ENCODE data around the gene MTG2. TPM values are rescaled to one million over a fixed set of nuclear protein-coding genes. Genes with fewer than 3 reads are reported as not detected.

MTG2 gene
- total RNA-seq, 1 experiment from 2014 or later, result 110 TPM

DNA sequence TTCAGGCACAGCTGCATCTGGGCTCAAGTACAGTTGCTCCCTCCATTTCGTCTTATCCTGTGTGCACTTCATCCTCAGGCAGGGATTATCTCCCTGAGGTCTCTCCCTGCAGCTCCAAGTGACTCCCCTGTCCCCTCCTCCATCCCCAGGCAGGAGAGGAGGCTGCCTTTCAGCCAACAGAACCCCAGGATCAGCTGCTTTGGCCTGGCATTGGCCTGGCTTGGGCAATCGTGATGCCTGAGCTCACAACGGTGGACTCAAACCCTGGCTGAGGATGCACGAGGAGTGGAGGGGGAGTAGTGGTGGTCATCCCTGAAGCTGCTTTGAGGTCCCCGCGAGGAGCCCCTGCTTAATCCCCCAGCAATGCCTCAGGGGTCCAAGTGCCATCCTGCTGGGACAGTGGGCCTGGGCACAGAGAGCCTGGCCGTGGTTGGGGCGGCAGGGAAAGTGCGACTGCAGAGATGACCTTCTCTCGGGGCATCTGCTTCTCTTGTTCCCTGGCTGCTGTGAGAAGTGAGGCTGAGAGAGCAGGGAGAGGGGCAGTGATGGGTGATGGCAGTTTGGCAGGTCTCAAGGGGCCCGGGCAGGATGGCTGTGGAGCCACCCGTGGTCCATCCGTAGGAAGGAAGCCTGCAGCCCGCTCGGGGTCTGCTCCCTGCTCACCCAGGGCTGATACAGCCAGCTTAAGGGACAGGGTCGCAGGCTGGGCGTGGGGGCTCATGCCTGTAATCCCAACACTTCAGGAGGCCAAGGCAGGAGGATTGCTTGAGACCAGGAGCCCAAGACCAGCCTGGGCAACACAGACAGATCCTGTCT lies 43.2 kb downstream of the MTG2 start:
- Histone ChIP-seq H3K4me1 (peaks cover 5% of the 10 kb centered on the region), H3K36me3 (ENCODE audit: control insufficient read depth, insufficient read depth, low read length) (no peaks in the 10 kb centered on the region), H3K27me3 (replicated peaks; ENCODE audit: control insufficient read depth, insufficient read depth, low read length) (peaks cover 20% of the 10 kb centered on the region), H3K9me3 (peaks cover 4% of the 10 kb centered on the region; the same call in 1 of the 2 replicates), H3K4me3 (ENCODE audit: low read depth, low read length) (no peak overlapping the region)
- ChIA-PET CTCF (no interaction called here), POLR2A (interaction anchor here (0.6 kb wide), 1 partner anchor 160 kb away, joined by 3 read pairs; no protein-coding TSS in a partner anchor)
- H3K9me3 Mint-ChIP-seq (ENCODE audit: unreplicated experiment), result no peaks in the 10 kb centered on the region
- no peaks in the 10 kb centered on the region for H3K4me1 Mint-ChIP-seq (ENCODE audit: low read depth, unreplicated experiment)
- TF ChIP-seq, protein P1, sequence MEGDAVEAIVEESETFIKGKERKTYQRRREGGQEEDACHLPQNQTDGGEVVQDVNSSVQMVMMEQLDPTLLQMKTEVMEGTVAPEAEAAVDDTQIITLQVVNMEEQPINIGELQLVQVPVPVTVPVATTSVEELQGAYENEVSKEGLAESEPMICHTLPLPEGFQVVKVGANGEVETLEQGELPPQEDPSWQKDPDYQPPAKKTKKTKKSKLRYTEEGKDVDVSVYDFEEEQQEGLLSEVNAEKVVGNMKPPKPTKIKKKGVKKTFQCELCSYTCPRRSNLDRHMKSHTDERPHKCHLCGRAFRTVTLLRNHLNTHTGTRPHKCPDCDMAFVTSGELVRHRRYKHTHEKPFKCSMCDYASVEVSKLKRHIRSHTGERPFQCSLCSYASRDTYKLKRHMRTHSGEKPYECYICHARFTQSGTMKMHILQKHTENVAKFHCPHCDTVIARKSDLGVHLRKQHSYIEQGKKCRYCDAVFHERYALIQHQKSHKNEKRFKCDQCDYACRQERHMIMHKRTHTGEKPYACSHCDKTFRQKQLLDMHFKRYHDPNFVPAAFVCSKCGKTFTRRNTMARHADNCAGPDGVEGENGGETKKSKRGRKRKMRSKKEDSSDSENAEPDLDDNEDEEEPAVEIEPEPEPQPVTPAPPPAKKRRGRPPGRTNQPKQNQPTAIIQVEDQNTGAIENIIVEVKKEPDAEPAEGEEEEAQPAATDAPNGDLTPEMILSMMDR (IDR thresholded peaks at IDR 0.05; ENCODE audit: insufficient read depth in 1 of 2, low read depth in 1 of 2, low read length in 1 of 2, severe bottlenecking in 1 of 2, unreplicated experiment in 1 of 2), result no peak
- no TSS peak for BruUV-seq (replicated peaks)
- no peak overlapping the region for H3K4me3 Mint-ChIP-seq (ENCODE audit: unreplicated experiment)
- no peaks in the 10 kb centered on the region for H3K36me3 Mint-ChIP-seq (ENCODE audit: insufficient read depth, unreplicated experiment)
- no peak overlapping the region for H3K27ac Mint-ChIP-seq (ENCODE audit: unreplicated experiment)
- H3K27me3 Mint-ChIP-seq (ENCODE audit: insufficient read depth, unreplicated experiment), result peaks cover 30% of the 10 kb centered on the region
- intact Hi-C loops (cut with micrococcal nuclease; ENCODE audit: unreplicated experiment), result no loop called here
- no peak for DNase-seq

DNA sequence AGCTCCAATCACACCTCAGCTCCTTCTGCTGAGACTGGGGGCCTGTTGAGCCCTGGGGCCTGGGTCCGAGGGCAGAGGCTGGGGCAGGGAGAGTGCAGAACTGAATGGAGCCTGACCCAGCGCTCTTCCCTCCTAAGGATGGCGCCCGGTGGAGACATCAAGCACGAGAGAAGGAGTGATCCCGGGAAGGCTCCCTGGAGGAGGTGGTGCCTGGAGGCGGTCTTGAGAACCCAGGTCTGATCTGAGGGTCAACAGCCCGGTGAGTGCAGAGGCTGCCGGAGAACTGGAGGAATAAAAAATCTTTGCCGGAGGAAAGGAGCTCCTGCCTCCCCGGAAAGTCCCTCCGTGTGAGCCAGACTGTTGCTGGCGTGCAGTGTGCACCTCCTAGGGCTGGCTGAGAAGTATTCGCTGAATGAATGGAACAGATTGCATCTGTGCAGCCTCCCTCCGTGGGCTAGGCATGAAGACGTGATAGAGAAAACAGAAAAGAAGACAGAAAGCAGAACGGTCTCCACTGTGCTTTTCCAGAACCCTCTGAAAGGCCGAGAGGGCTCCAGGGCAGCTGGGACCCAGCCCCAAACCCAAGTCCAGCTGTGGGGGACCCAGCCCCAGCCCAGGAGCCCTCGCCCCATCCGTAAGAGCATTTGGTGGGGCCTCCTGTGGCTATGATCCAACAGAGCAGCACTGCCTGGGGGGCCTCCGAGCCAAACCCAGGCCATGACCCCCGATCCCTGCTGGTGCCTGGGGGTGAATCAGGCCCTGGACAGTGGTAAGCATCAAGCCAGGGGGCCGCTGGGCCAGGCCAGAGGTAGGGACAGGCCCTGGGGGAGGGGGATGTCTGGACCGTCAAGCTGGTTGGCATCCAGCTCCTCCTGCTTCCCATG lies 44.1 kb downstream of the MTG2 start:
- H3K36me3 ChIP-seq (ENCODE audit: control insufficient read depth, insufficient read depth, low read length), result no peaks in the 10 kb centered on the region
- peaks cover 14% of the 10 kb centered on the region for H3K27me3 ChIP-seq (replicated peaks; ENCODE audit: control insufficient read depth, insufficient read depth, low read length)
- H3K36me3 Mint-ChIP-seq (ENCODE audit: insufficient read depth, unreplicated experiment), result no peaks in the 10 kb centered on the region
- intact Hi-C loops (cut with micrococcal nuclease; ENCODE audit: unreplicated experiment), result no loop called here
- H3K9me3 Mint-ChIP-seq (ENCODE audit: unreplicated experiment), result no peaks in the 10 kb centered on the region
- no peaks in the 10 kb centered on the region for H3K4me1 Mint-ChIP-seq (ENCODE audit: low read depth, unreplicated experiment)
- DNase-seq, result no peak
- TF ChIP-seq, protein P1 (IDR thresholded peaks at IDR 0.05; ENCODE audit: insufficient read depth in 1 of 2, low read depth in 1 of 2, low read length in 1 of 2, severe bottlenecking in 1 of 2, unreplicated experiment in 1 of 2), result no peak
- no TSS peak for BruUV-seq (replicated peaks)
- H3K27me3 Mint-ChIP-seq (ENCODE audit: insufficient read depth, unreplicated experiment), result peaks cover 24% of the 10 kb centered on the region
- ChIA-PET POLR2A (no interaction called here), CTCF (no interaction called here)
- no peak overlapping the region for H3K27ac Mint-ChIP-seq (ENCODE audit: unreplicated experiment)
- no peak overlapping the region for H3K4me3 ChIP-seq (ENCODE audit: low read depth, low read length)
- H3K4me1 ChIP-seq, result no peaks in the 10 kb centered on the region
- H3K4me3 Mint-ChIP-seq (ENCODE audit: unreplicated experiment), result no peak overlapping the region
- peaks cover 4% of the 10 kb centered on the region; the same call in 1 of the 2 replicates for H3K9me3 ChIP-seq

DNA sequence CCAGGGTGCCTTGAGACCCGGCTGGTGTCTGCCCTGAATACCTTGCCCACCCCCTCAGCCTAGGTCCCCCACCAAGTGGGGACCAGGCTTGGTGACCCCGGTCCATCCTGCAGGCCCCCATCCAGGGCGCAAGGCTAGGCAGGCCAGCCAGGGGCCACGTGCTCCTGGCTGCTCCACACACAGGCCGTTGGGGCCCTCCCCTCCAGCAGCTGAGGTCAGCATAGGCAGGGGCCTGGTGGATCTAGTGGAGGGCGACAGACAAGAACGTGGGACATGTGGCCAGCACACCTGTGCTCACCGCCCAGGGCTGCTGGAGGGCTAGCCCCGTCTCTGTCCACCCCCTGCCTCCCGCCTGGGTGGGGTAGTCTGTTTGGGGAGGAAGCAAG lies 44.8 kb downstream of the MTG2 start:
- Mint-ChIP-seq H3K27ac (ENCODE audit: unreplicated experiment) (no peak overlapping the region), H3K36me3 (ENCODE audit: insufficient read depth, unreplicated experiment) (no peaks in the 10 kb centered on the region), H3K4me3 (ENCODE audit: unreplicated experiment) (no peak overlapping the region), H3K9me3 (ENCODE audit: unreplicated experiment) (no peaks in the 10 kb centered on the region), H3K4me1 (ENCODE audit: low read depth, unreplicated experiment) (no peaks in the 10 kb centered on the region), H3K27me3 (ENCODE audit: insufficient read depth, unreplicated experiment) (peaks cover 21% of the 10 kb centered on the region)
- no peak overlapping the region for H3K4me3 ChIP-seq (ENCODE audit: low read depth, low read length)
- no peak for DNase-seq
- intact Hi-C loops (cut with micrococcal nuclease; ENCODE audit: unreplicated experiment), result no loop called here
- BruUV-seq (replicated peaks), result no TSS peak
- CTCF ChIA-PET, result no interaction called here
- no peaks in the 10 kb centered on the region for H3K4me1 ChIP-seq
- H3K36me3 ChIP-seq (ENCODE audit: control insufficient read depth, insufficient read depth, low read length), result no peaks in the 10 kb centered on the region
- peaks cover 14% of the 10 kb centered on the region for H3K27me3 ChIP-seq (replicated peaks; ENCODE audit: control insufficient read depth, insufficient read depth, low read length)
- TF ChIP-seq, protein P1 (IDR thresholded peaks at IDR 0.05; ENCODE audit: insufficient read depth in 1 of 2, low read depth in 1 of 2, low read length in 1 of 2, severe bottlenecking in 1 of 2, unreplicated experiment in 1 of 2), result no peak
- POLR2A ChIA-PET, result no interaction called here
- peaks cover 4% of the 10 kb centered on the region; the same call in 1 of the 2 replicates for H3K9me3 ChIP-seq

Measured in Caco-2 (cell line).